GM18909 (cell line): ENCODE results near the gene BRSK1.
A peak's percentile ranks its signal among the peaks of the same experiment; 100 is the strongest.

ENCODE experiments used
- ATAC-seq: cut with Tn5 transposase; IDR thresholded peaks from one replicate; pipeline ENCODE4 v1.9.1; 2021; ENCODE audit warnings: mild to moderate bottlenecking; ENCODE audit not compliant: unreplicated experiment, poor library complexity

The BRSK1 gene

DNA sequence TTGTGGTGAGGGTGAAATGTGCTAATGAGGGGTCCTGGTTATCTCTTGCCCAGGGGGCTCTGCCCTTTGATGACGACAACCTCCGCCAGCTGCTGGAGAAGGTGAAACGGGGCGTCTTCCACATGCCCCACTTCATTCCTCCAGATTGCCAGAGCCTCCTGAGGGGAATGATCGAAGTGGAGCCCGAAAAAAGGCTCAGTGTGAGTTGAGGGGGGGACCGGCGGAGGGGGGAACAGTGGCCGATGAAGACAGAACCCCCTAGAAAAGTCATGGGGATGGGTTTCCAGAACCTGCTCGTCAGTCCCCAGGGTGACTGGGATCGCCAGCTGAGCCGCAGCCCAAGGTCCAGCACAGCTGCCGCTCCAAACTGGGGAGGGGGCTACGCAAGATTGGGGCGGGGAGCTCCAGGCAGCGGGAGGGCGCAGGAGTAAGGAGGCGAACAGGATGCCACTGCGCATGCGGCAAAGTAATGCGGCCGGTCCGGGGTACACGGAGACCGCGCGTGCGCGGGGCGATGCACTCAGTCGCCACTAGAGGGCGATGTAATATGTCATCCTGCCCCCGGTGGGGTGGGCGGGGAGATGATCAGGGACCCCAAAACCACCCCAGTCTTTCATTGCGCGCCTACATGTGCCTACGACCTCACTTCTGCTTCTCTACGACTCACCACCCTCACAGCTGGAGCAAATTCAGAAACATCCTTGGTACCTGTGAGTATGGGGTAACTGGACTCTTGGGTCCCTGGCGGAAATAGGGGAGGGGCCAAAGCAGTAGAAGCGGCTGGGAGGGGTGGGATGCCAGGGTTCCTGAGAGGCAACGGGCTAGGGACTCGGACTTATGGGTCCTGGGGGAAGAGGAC is 17.9 kb downstream of the BRSK1 start:
- ATAC-seq: peak; percentile 74

GRCh38 chr19:55302318-55302703 is 18.5 kb downstream of the BRSK1 start:
- no peak for ATAC-seq

GRCh38 chr19:55303477-55303876 is 19.7 kb downstream of the BRSK1 start:
- ATAC-seq: no peak

GRCh38 chr19:55304279-55304978 is 20.6 kb downstream of the BRSK1 start:
- no peak for ATAC-seq

DNA sequence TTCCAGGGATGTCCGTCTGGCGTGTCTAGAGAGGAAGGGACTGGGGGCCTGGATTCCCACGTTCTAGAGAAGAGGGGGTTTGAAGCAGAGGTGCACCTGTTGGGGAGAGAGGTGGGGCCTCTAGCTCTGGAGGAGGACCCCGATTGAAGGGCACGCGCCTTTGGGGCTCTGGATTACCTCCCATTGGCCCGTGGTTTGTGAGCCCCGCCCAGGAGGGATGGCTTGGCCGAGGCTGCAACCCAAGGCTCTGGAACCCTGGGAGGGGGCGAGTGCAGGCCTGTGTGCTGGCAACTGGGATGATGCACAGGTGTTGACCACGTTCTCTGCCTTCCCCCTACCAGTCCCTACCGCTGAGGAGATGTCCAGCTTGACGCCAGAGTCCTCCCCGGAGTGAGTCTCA is 21.2 kb downstream of the BRSK1 start:
- ATAC-seq: no peak

DNA sequence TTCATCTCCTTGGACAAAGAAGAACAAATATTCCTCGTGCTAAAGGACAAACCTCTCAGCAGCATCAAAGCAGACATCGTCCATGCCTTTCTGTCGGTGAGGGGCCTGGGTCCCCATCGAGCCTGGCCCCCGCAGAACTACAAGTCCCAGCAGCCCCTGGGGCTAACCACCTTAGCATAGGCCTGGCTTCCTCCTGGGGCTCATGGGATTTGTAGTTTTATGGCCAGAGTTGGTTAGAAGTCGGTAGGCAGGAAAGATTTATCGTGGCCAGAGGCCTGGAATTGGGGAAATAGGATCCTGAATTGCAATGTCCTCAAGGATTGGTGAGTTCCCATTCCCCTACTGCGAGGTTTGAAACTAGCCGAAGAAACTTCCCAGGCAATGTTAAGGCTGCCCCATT is 21.7 kb downstream of the BRSK1 start:
- ATAC-seq: no peak

DNA sequence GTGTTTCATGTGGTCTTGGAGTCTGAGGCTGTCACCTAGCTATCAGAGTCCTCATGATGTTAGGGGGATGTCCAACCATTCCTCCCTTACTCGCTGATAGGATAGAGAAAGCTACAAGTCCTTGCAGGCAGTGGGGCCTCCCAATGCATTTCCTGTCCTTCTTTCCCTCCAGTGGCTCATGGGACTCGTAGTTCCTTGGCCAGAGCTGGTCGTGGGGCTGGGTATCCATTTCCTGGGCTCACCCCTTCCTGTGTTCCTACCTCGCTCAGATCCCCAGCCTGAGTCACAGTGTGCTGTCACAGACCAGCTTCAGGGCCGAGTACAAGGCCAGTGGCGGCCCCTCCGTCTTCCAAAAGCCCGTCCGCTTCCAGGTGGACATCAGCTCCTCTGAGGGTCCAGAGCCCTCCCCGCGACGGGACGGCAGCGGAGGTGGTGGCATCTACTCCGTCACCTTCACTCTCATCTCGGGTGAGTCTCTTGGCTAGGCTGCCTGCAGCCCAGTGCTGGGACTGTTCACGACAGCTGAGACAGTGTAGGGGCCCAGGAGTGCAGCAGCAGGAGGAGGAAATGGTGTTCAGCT is 22.3 kb downstream of the BRSK1 start:
- ATAC-seq: no peak

GRCh38 chr19:55306712-55307111 is 22.9 kb downstream of the BRSK1 start:
- ATAC-seq: no peak

DNA sequence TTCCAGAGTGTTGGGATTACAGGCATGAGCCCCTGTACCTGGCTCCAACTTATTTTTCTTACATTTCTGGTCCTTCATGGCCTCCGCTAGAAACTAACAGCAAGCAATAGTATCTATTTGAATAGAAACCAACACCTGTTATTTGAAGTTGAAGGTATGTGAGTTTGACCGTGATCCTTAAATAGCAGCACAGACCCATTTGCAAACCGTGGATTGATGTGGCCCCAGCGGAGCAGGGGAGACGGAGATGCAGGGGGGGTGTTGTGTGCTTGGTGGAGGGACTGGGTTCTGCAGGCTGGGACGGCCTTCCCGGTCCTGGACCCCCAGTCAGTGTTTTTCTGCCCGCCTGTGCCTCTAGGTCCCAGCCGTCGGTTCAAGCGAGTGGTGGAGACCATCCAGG is 24.5 kb downstream of the BRSK1 start:
- ATAC-seq: no peak

DNA sequence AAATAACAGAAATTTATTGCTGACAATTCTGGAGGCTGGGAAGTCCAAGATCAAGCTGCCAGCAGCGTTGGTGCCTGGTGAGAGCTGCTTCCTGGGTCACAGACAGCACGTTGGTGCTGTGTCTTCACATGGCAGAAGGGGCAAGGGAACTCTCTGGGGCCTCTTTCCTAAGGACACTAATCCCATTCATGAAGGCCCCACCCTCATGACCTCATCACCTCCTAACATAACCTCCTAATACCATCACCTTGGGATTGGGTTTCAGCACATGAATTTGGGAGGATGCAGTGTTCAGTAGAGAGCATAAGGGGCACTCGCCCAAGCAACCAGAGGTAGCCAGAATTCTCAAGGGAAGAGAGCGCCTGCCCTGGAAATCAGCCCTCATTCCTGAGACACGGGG is 25.7 kb downstream of the BRSK1 start:
- ATAC-seq: no peak

DNA sequence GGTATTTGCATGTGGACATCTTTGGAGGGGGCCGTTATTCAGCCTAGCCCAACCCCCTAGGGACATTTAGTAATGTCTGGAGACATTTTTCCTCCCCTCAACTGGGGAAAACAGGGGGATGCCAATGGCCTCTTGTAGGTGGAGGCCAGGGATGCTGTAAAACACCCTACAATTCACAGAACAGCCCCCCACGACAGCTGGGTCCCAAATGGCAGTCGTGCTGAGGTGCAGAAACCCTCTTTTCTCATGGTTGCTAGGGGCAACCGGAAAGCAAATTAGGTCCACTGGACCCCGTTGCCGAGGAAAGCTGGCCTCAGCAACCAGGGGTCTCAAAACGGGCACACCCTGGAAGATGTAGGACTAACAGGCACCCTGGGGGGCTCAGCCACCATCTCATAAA is 26.7 kb downstream of the BRSK1 start:
- ATAC-seq: no peak

GRCh38 chr19:55311397-55311796 is 27.6 kb downstream of the BRSK1 start:
- ATAC-seq: no peak

- ATAC-seq: no peak
These were observed 28.0 kb downstream of the BRSK1 start for GRCh38 chr19:55311797-55312196.

DNA sequence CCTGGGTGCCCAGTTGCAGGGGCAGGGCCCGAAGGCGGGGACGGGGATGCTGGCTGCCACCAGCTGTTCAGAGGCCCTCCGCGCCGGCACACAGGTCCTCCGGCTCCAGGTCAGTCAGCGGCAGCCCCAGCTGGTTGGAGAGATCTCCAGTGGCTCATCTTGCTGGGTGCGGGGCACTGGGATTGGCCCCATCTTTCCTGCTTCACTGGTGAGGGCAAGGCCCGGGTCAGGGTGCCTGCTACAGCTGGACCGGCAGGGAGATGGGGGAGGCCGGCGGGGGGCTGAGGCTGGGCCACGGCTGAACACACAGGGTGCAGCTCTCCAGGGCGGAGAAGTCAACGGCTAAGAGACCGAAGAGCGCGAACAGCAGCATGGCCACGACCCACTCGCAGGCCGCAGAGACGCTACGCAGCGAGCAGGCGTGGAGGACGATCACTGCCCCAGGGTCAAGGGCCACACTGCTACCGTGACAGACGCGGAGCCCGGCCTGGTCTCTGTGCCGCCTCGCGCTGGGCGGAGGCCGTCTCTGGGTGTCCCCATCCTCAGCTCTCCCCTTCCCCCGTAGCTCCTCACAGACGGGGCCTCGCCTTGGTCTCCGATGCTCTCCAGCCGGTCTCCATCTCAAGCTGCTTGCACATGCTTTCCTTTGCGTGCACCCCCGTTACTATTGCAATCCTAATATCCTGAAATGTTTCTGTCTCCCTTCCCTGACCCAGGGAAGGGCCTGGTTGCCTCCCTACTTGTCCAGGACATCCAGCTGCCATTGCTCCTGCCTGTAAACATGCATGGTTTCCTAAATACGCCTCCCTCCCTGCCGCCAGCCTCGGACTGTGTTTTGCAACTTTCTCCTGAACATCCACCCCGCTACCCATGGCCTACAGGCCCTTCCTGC is 29.1 kb downstream of the BRSK1 start:
- ATAC-seq: no peak

DNA sequence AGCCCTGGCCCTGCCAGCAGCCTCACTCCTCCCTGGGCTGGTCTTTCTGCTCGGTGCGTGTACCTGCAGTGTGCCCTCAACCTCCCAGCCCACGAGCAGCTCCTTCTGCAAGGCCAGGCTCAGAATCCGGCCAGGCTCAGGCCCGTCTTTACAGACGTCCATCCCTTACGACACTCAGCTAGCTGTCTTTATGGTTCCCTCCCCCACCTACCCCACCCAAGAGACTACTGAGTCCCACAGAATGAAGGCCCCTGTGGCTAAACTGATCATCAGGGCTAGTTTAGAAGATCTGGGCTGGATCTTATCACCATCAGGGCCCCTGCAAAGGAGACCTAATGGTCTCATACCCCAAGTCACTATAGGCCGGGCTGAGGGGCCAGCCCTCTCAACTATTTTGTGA is 30.6 kb downstream of the BRSK1 start:
- ATAC-seq: no peak

DNA sequence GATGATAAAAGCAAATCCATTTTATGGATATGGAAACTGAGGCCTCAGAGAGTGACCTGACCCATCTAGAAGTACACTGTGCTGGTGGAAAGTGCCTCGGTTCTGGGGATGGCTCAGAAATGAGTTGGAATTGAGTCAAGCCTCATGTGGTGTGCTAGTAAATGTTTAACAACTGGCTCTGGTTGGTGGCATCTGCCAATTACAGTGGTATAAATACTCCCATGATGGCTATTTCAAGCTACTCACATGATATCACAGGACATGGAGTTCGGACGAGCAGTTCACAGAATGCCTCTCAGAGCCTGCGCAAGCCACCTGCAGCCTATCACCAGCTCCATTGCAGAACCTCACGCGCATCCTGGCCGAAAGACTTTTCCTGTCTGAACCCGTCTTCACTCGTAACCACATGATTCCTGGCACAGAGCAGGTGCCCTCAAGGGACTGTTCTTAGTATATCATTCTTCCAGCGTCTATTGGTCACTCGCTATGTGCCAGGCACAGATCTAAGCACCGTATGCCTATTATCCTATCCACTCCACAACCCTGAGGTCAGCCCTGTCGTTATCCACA is 32.2 kb downstream of the BRSK1 start:
- no peak for ATAC-seq

- no peak for ATAC-seq
These were observed 32.8 kb downstream of the BRSK1 start for GRCh38 chr19:55316646-55317045.

- ATAC-seq: no peak
These were observed 36.0 kb downstream of the BRSK1 start for GRCh38 chr19:55319785-55320184.

- no peak for ATAC-seq
These were observed 37.1 kb downstream of the BRSK1 start for GRCh38 chr19:55320844-55321419.
